NCI-H2029 (cell line): ENCODE data around the gene FAM107B.

Experiments used
- DNase-seq: peaks from one replicate; lab custom pipeline; 2025; lab: John Stamatoyannopoulos, UW

Gene FAM107B

DNA sequence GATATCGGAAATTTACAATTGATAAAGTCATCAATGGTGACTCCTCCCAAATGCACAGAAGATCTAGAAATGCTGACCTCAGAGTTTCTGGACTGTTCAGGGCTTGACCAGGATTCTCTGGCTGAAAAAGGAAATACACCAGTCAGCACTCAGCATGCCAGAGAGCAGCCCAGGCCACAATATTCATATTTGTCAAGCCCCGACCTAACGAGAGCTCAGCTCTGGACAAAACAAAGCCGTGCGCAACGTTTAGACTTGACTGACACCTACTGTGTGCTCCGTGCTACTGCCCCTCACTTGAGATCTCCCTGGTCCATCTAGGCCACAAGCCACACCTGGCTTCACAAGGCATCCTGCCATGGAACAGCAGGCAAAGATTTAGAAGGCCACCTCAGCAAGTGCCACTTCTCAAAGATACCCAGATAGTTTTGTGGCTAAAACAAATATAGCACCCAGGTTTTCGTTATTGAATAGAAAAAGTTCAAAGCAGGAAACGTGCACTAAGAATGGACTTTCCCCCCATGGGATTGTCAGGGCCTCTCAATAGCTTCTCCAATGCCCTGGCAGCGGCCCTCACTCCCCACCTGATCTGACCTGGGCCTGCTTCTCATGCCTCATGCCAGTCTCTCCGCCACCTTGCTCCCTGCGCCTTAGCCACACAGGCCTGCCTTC, 218.3 kb downstream of the FAM107B start:
- DNase-seq = no peak

DNA sequence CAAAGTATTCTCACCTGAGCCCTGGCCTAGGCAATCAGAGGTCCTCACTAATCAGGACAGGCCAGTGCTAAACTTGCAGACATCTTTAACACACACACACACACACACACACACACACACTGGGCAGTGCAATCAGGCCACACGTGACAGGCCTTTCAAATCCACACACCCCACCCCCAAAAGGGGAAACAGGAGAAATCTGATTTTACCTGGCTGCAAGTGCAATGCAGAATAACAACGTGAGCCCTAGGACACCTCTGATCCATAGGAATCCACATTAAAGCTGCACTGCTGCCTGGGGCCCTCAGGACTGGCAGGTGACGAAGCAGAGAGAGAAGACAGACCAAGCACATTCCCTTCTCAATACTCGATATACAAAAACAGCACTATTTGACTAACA, 218.9 kb downstream of the FAM107B start:
- DNase-seq = no peak

GRCh38 chr10:14554491-14555205, 220.0 kb downstream of the FAM107B start:
- no peak for DNase-seq

- peak; percentile 72 for DNase-seq
Measured at GRCh38 chr10:14554091-14554490, 220.6 kb downstream of the FAM107B start.

DNA sequence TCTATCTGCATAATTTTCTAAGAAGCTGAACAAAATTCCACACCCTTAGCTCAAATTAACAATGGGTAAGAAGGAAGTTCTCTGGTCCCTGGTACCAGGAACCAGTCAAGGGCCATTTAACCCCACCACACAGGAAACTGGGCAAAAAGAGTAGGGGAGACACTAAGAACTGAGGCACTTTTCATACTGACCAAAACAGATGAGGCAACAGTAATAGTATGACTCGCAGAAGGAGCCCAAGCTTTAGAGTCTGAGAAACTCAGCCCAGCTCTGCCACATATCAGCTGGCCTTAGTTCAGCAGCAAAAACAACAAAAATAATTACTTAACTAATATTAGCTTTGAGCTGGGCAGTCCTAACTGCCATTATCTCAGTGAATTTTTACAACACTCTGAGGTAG, 221.2 kb downstream of the FAM107B start:
- no peak for DNase-seq

- DNase-seq = no peak
Measured at GRCh38 chr10:14552015-14552414, 222.7 kb downstream of the FAM107B start.

DNA sequence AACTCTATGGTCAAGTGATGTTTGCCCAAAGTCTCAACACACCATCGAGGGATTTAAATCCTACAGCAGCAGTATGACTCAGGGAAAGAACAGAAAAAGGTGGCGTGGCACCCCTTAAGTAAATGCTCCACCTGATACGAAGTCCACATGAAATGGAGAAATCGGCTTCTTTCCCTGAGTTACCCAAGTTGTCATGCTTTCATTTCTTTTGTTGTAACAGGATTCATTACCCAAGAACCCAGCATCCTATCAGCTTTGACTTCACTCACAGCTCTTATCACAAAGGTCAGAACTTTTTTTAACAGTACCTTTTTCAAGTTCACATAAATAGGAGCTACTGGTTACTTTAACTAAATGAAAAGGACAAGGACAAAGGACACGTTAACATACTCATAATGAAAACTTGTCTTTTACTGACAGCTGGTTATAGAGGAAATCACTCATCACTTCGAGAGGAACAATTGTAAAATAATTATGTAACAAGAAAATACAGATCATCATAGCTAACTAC, 224.2 kb downstream of the FAM107B start:
- DNase-seq = no peak

GRCh38 chr10:14549496-14549895, 225.2 kb downstream of the FAM107B start:
- DNase-seq = no peak

GRCh38 chr10:14548970-14549369, 225.7 kb downstream of the FAM107B start:
- no peak for DNase-seq

GRCh38 chr10:14548474-14548873, 226.2 kb downstream of the FAM107B start:
- DNase-seq = no peak

DNA sequence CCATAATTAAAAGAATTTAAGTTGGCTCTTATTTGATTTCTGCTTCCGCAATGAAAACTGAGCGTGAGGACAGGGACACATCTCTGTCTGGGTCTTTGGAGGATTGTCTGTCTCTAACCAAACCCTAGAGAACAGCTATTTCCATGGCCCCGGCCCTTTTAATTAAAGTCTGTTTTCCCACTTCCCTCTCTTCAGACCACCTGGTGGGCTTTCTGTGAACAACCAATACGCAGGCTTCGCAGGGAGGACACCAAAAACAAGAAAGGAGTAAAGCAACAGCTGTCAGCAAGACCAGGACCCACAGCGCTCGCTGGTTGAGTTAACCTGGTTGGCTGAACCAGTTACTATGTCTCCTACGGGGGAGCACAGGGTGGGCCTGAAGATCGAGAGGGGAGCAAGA, 226.9 kb downstream of the FAM107B start:
- DNase-seq = no peak

DNA sequence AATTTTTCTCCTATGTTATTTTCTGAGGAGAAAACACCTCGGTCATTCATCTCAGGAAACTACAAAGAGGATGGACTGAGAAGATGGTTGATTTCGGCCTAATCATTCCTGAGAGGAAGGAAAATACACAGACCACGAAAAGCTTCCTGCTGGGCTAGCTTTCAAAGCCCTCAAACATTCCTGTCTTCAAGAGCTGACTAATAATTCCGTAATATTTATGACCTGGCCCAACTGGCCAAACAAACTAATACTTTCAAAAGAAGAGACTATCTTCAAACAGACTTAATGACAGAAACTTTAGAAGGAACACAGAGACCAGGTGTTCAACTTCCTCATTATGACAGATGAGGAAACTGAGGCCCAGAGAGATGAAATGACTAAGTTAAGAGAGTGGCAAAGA, 228.9 kb downstream of the FAM107B start:
- no peak for DNase-seq

GRCh38 chr10:14543904-14544210, 230.8 kb downstream of the FAM107B start:
- DNase-seq = no peak

GRCh38 chr10:14543046-14543903, 231.4 kb downstream of the FAM107B start:
- no peak for DNase-seq

- no peak for DNase-seq
Measured at GRCh38 chr10:14541379-14541778, 233.3 kb downstream of the FAM107B start.

GRCh38 chr10:14540611-14541010, 234.1 kb downstream of the FAM107B start:
- no peak for DNase-seq

DNA sequence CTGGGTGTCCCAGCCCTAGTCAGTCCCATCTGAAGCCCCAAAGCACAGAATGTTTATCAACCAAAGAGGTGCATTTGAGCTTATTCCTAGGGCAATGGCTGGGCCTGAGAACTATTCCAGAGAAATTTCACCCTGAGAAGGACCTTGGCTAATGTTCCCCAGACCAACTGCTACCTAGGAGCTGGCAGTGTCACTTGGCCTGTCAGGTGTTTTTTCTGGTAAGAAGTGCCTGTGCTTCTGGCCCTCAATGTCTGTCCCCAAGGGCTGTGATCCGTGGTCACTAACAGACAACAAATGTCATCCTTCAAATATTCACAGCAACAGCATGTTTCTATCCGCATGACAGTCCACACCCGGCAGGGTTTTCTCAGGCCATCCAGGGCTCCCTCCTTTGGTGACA, 234.6 kb downstream of the FAM107B start:
- no peak for DNase-seq

DNA sequence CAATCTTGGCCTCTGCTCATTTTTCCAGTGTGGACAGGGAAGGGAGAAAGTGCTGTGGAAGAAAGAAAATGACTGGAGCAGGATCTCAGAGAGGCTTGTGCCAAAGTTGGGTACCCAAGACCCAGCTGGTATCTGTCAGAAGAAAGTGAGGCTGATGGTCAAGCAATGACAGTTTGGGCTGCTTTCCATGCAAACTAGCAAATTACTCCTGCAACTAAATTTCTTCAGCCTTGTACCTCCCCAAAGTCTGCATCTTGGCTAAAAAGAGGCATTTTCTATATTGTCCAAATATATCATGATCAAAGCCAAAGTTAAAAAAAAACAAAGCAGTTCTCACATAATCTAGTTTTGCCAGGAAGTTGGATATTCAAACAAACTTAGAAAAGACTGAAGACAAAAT, 235.5 kb downstream of the FAM107B start:
- no peak for DNase-seq

DNA sequence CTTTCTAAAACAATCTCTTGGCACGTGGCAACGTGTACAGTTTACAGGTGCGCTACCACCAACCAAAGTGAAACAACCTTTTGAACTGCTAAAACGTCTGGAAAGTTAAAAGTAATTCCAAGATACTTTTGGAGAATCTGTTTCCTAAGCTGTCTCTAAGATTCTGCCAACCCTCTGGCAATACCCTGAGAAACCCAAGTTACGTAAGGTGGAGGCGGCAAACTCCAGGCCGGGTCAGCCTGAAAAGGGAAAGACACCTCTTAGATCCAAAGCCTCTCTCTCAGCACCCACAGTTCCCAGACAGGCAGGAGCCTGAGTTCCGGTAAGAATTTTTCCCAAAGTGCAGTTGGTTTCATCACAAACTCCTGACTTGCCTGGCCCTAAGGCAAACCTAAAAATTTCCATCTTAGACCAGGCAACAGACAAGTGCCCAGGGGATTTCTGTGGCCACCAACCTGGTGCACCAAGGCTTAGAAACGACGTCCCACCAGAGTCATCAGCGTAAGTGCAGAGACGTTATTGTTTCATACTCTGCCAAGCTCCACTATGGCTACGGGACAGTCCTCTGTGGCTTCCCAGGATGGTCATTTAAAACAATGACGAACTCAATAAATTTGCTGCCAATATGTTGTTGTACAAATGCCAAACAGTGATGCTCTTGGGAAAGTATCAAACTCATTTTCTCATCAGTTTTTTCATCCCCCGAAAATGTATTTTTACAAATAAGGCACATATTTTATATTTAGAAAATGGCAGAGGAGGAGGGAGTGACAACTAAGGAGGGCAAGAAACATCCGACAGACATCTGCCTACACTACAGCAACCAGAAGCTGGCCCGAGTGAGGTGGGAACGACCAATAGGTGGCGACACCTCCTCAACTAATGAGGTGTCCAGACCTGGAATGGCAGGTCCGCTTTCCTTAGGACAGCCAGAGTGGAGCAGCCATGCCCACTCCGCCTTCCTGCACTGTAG, 238.2 kb downstream of the FAM107B start:
- DNase-seq = no peak

DNA sequence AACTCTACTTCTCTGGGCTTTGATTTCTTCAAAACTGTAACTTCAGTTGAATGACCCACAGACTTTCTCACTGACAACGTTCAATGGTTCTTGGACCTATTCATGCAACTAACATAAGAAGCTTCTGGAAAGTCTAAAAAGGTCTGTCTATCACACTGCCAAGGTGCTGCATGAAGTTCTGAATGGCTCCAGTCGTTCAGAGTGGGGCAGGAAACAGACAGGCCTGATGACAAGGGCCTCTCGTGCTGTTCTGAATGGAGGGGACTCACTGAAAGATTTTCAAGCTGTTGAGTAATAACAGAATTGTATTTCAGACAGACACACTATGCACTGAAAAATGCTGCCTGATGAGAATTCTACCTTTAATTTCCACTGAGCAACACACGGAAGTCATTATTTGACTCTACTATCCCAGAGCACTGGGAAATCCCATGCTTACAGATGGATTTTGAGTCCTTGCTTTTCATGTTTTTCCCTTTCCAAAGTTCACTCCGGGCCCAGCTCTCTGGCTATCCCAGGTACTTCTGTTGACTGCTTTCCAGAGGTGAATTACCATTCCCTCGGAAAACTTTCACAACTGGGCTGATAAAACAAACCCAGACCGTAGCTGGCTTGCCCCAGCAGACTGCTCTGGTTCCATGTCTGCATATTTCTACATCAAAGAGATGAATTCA, 239.1 kb downstream of the FAM107B start:
- DNase-seq = no peak

DNA sequence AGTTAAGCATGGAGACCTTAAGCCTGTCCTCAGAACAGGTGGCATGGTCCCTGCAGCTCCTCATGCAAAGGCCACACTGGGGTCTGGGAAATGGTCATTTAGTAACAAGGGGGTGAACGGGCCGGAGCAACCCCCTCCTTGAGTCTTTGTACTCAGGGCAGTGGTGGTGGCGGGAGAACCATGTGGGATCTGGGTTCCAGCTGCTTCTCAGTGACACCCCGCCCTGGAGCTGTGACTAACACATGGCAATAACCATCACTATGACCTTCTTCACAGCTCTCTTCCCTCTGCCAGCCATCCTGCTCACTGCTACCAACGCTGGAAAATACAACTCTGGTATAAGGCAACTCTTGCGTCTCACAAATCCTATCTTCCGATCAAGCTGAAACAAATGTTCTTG, 240.5 kb downstream of the FAM107B start:
- no peak for DNase-seq
